Measurements from ENCODE around the gene CCDC134. TPM values are rescaled to one million over a fixed set of nuclear protein-coding genes. Genes with fewer than 3 reads are reported as not detected.
"Not testable (repeated sequence)": the region's sequence is repeated elsewhere in the genome, so short reads cannot be mapped to it uniquely, and the experiment has no call there.

CCDC134 gene
- total and polyA plus RNA-seq, 2 of the 13 experiments (the other 11 are each of a cell fraction or from before 2014, with no cell fraction given), result 4.8 to 17.4 TPM

- H3K9ac ChIP-seq (ENCODE audit: insufficient read depth, low read depth, low read length); BruUV-seq (replicated peaks); DNase-seq (ENCODE audit: low spot score); ATAC-seq; intact Hi-C loops (cut with micrococcal nuclease; ENCODE audit: unreplicated experiment); H3K4me3 ChIP-seq (replicated peaks in 1 of 3; ENCODE audit: insufficient read depth in 1 of 3, low read depth in 2 of 3, low read length in 3 of 3); H2AFZ ChIP-seq (ENCODE audit: low read length); H3K9me3 ChIP-seq (ENCODE audit: low read length); FAIRE-seq; H4K20me1 ChIP-seq (ENCODE audit: insufficient read depth, low read length); H3K4me2 ChIP-seq (ENCODE audit: low read depth, low read length); H3K27me3 ChIP-seq (ENCODE audit: control insufficient read depth in 1 of 2, insufficient read depth in 2 of 2, low read length in 2 of 2); H3K27ac ChIP-seq (ENCODE audit: extremely low read length, insufficient read depth, low read length); H3K4me1 ChIP-seq (ENCODE audit: insufficient read depth, low read length); CTCF ChIA-PET (ENCODE audit: low intra/inter-chr PET ratio, low total read pairs); in situ Hi-C loops (cut with HindIII; ENCODE audit: extremely low pct_ligation_motif_present, low pct_unique_long_range_greater_than_20kb): not testable (repeated sequence)
- Histone ChIP-seq H3K36me3 (replicated peaks in 1 of 2; ENCODE audit: control insufficient read depth in 1 of 2, insufficient read depth in 2 of 2, low read length in 2 of 2) (peaks cover 34 to 84% of the 10 kb centered on the region in 2 experiments), H3K79me2 (ENCODE audit: insufficient read depth, low read length) (peaks cover 12% of the 10 kb centered on the region)
- POLR2A ChIA-PET, result interaction anchor here (0.6 to 0.7 kb wide), 2 partner anchors 70 to 164 kb away, joined by 3 to 5 read pairs; partner anchors contain the start of gene CCDC134
- 100% methylated on average over 1 of the region's 1 CpG for WGBS (ENCODE audit: low lambda C conversion rate)
These were observed 69.6 kb downstream of the CCDC134 start for GRCh38 chr22:41870081-41870480.

GRCh38 chr22:41870786-41871185, 70.3 kb downstream of the CCDC134 start:
- Histone ChIP-seq H2AFZ (ENCODE audit: low read length) (no peak overlapping the region), H3K36me3 (replicated peaks in 1 of 2; ENCODE audit: control insufficient read depth in 1 of 2, insufficient read depth in 2 of 2, low read length in 2 of 2) (peaks cover 38 to 84% of the 10 kb centered on the region in 2 experiments), H3K9ac (ENCODE audit: insufficient read depth, low read depth, low read length) (no peak overlapping the region), H3K27me3 (ENCODE audit: control insufficient read depth in 1 of 2, insufficient read depth in 2 of 2, low read length in 2 of 2) (no peaks in the 10 kb centered on the region), H3K4me1 (ENCODE audit: insufficient read depth, low read length) (no peaks in the 10 kb centered on the region), H3K9me3 (ENCODE audit: low read length) (no peaks in the 10 kb centered on the region), H3K4me3 (replicated peaks in 1 of 3; ENCODE audit: insufficient read depth in 1 of 3, low read depth in 2 of 3, low read length in 3 of 3) (no peak overlapping the region), H4K20me1 (ENCODE audit: insufficient read depth, low read length) (peaks cover 2% of the 10 kb centered on the region), H3K79me2 (ENCODE audit: insufficient read depth, low read length) (peaks cover 5% of the 10 kb centered on the region), H3K27ac (ENCODE audit: extremely low read length, insufficient read depth, low read length) (no peak overlapping the region), H3K4me2 (ENCODE audit: low read depth, low read length) (no peak overlapping the region)
- ChIA-PET CTCF (ENCODE audit: low intra/inter-chr PET ratio, low total read pairs) (no interaction called here), POLR2A (no interaction called here)
- ATAC-seq (no peak), DNase-seq (ENCODE audit: low spot score) (no peak), FAIRE-seq (no peak)
- in situ Hi-C loops (cut with HindIII; ENCODE audit: extremely low pct_ligation_motif_present, low pct_unique_long_range_greater_than_20kb), result no loop called here
- WGBS (ENCODE audit: low lambda C conversion rate), result 100% methylated on average over 4 of the region's 4 CpGs
- intact Hi-C loops (cut with micrococcal nuclease; ENCODE audit: unreplicated experiment), result no loop called here
- BruUV-seq (replicated peaks), result no TSS peak
- no peak for TF ChIP-seq SKI (IDR thresholded peaks at IDR 0.05; ENCODE audit: partially characterized antibody)
- no peak for TF ChIP-seq ZNF18 (CRISPR knock-in tag; IDR thresholded peaks at IDR 0.05; ENCODE audit: insufficient replicate concordance)
- no peak for TF ChIP-seq KMT2A (CRISPR knock-in tag; IDR thresholded peaks at IDR 0.05)
- TF ChIP-seq MAZ (IDR thresholded peaks at IDR 0.05; ENCODE audit: borderline replicate concordance, low read depth, low read length), result no peak
- no peak for TF ChIP-seq MAZ (CRISPR knock-in tag; IDR thresholded peaks at IDR 0.05; ENCODE audit: low read depth)
- no peak for TF ChIP-seq PTBP1 (IDR thresholded peaks at IDR 0.05; ENCODE audit: low read depth, low read length, poor library complexity, severe bottlenecking)
- no peak for TF ChIP-seq FOXP1 (IDR thresholded peaks at IDR 0.05)
- TF ChIP-seq FOXP1 (CRISPR knock-in tag; IDR thresholded peaks at IDR 0.05), result no peak
- TF ChIP-seq MYC (CRISPR knock-in tag; IDR thresholded peaks at IDR 0.05; ENCODE audit: borderline replicate concordance), result no peak
- TF ChIP-seq ZNF816 (CRISPR knock-in tag; IDR thresholded peaks at IDR 0.05; ENCODE audit: borderline replicate concordance), result no peak
- no peak for TF ChIP-seq ZNF251 (CRISPR knock-in tag; IDR thresholded peaks at IDR 0.05)
- TF ChIP-seq ZBTB2 (CRISPR knock-in tag; IDR thresholded peaks at IDR 0.05; ENCODE audit: low read depth), result no peak
- TF ChIP-seq MLXIP (CRISPR knock-in tag; IDR thresholded peaks at IDR 0.05; ENCODE audit: borderline replicate concordance), result no peak
- no peak for TF ChIP-seq SP140L (CRISPR knock-in tag; IDR thresholded peaks at IDR 0.05; ENCODE audit: borderline replicate concordance)
